Measurements from ENCODE around the gene PRKCH. TPM values are rescaled to one million over a fixed set of nuclear protein-coding genes. Genes with fewer than 3 reads are reported as not detected.

Gene PRKCH
- total RNA-seq (ENCODE audit: low replicate concordance): 1.8 and 11.7 TPM in 2 replicates

DNA sequence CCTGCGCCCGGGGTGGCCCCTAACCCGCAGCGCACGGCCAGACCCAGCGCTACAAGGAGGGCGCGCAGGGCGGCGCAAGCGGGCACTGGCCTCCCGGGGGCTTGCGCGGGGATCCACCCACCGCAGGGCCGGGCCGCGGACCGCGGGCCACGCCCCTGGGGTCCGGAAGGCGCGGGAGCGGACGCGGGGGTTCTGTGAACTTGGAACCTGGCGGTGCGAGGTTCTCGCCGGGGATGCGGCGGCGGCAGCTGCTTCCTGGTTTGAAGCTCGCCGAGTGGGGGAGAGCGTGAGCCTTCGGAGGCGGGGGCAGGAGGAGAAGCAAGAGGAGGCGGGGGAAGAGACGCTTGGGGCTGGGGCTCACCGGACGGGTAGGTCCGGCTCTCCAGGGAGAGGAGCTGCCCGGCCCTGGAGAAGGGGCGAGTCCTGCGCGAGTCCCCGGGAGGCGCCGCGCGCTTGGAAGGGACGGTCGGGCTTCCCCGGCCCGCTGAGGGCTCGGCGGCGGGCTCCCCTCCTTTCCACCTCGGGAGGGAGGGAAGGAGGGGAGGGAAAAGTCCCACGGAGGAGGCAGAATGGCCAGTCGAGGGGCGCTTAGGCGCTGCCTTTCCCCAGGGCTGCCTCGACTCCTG is at the start of gene PRKCH:
Gene PRKCH (plus strand): TSS at position 195 of the 626 bp plus-strand sequence. CDS start 523 bp downstream, outside the sequence.

DNA sequence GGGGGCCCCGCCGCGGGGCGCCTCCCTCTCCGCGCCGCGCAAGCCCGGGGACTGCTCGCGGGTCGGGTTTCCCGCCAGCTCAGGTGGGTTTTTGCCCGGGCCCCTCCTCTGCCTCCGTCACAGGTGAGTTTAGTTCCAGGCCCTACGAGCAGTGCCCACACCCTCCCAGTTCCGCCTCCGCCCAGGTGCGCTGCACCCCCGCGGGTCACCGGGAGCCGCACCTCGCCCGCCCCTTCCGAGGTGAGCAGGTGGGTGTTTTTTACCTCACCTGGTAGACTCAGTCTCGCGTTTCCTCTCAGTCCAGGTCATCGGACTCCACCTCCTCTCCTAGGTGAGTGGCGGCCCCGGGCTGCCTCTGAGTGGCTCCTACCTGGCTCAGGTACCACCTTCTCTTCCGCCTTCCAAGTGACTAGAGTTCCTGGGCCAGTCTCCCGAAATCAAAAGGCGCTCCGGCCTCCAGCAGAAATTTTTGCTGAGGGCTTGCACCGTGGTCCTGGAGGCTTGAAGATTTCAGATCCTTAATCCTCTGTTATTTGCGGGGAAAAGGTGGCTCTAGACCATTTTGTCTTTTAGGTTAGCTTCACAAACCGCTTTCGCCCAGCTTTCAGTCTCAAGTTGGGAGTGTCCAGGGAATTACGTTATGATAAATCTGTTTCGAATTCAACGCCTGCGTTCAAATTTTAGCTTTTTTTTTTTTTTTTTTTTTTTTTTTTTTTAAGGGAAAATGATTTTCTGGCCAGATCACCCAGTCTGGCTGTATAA is 40.0 kb upstream of the PRKCH start, which contains the start of gene TMEM30B:
Gene TMEM30B (minus strand): TSS at position 153 of the 762 bp plus-strand sequence. CDS start 191 bp downstream, outside the sequence.

Other genes with a start within 250 kb of the PRKCH start
- gene TMEM30B, start 40.2 kb upstream of the PRKCH start, total RNA-seq (ENCODE audit: low replicate concordance): 0.08 and 0.70 TPM in 2 replicates